ENCODE measurements around the gene PDXDC1.
"Not testable (repeated sequence)": the region's sequence is repeated elsewhere in the genome, so short reads cannot be mapped to it uniquely, and the experiment has no call there.

PDXDC1 gene

DNA sequence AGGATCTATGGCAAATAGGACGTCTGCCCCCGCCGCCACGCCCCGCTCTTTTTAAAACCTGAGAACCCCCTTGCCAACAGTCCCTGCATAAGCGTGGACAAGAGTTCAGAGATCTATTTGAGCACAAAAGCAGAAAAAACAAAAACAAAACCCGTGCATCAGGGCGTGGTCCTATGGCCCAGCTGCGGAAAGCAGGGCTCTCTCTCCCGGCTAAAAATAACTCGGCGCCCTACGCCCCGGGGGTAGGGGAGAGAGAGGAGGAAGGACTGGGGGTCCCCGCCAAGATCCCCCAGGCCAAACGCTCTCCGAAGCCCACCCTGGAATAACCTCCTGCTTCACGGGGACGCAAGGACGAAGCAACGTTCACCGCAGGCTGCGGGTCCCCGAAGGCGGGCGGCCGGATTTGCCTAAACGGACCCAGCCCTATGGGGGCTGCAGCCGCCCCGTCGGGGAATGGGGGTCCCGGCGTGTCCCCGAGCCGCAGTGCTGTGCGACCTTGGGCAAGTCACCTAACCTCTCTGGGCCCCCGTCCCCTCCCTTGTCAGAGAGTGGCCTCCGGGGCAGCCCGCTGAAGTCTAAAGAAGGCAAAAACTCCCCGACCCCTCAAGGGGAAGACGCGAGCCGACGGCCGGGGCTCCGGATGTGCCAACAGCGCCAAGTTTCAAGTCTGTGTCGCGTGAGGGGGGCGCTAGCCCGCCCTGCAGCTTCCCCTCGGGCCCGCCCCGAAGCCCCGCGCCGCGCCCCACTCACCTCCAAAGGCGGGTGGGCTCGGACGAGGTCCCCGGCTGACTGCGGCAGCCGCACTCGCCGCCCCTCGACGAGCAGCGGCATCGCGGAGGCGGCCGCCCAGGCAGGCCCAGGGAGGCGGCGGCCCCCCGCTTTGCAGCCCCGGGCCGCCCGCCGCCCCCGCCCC lies 80.6 kb downstream of the PDXDC1 start:
- DNase-seq (ENCODE audit: low read depth) = peak; percentile 42
- H3K4me3 ChIP-seq (ENCODE audit: low read depth, low read length) = peak overlapping the region; percentile 92
- TF ChIP-seq, protein P1, sequence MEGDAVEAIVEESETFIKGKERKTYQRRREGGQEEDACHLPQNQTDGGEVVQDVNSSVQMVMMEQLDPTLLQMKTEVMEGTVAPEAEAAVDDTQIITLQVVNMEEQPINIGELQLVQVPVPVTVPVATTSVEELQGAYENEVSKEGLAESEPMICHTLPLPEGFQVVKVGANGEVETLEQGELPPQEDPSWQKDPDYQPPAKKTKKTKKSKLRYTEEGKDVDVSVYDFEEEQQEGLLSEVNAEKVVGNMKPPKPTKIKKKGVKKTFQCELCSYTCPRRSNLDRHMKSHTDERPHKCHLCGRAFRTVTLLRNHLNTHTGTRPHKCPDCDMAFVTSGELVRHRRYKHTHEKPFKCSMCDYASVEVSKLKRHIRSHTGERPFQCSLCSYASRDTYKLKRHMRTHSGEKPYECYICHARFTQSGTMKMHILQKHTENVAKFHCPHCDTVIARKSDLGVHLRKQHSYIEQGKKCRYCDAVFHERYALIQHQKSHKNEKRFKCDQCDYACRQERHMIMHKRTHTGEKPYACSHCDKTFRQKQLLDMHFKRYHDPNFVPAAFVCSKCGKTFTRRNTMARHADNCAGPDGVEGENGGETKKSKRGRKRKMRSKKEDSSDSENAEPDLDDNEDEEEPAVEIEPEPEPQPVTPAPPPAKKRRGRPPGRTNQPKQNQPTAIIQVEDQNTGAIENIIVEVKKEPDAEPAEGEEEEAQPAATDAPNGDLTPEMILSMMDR (conservative IDR thresholded peaks at IDR 0.05; ENCODE audit: low read depth, low read length) = peak; percentile 21

DNA sequence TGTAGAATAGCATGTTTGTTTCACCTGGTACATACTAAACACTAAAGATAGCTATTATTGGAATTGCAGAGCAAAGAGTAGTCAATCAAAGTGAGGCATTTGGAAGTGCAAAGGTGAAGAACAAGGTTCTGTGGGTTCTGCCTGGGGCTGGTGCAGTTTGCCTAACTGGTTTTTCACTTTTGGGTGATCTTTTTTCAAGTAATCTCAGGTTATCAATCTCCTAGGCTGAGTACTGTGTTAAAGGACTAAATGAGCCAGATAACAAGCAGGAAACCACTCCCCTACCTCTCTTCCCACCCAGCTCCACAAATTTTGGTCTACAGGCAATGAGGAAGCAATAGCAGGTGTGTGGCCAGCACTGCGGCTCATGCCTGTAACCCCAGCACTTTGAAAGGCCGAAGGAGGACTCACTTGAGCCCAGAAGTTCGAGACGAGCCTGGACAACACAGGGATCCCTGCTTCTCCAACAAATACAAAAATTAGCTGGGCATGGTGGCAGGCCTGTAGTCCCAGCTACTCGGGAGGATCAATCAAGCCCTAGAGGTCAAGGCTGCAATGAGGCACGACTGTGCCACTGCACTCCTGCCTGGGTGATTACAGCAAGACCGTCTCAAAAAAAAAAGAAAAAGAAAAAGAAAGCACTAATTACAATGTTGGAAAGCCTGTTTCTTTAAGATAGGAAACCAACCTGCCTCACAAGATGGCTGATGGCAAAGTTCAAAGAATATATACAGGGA lies 83.0 kb downstream of the PDXDC1 start:
- TF ChIP-seq, protein P1 (conservative IDR thresholded peaks at IDR 0.05; ENCODE audit: low read depth, low read length) = no peak
- no peak overlapping the region for H3K4me3 ChIP-seq (ENCODE audit: low read depth, low read length)
- no peak for DNase-seq (ENCODE audit: low read depth)

DNA sequence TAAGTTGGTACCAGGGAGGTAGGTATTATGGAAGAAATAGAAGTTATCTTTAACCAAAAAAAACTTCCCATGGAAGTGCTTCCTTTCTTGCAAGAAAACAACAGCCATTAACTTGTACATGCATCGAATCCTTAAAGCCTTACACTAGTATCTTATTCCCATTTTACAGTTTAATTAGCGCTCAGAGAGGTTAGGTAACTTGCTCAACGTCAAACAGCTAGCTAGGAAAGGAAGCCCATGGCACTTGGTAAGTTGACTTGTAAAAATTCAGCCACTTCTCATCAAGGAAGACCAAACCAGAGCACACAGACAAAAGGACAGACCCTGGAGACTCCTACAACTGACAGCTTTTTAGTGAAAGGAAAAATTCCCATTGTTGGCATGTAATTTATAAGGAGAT lies 84.5 kb downstream of the PDXDC1 start:
- no peak for DNase-seq (ENCODE audit: low read depth)
- TF ChIP-seq, protein P1 (conservative IDR thresholded peaks at IDR 0.05; ENCODE audit: low read depth, low read length) = no peak
- H3K4me3 ChIP-seq (ENCODE audit: low read depth, low read length) = no peak overlapping the region

DNA sequence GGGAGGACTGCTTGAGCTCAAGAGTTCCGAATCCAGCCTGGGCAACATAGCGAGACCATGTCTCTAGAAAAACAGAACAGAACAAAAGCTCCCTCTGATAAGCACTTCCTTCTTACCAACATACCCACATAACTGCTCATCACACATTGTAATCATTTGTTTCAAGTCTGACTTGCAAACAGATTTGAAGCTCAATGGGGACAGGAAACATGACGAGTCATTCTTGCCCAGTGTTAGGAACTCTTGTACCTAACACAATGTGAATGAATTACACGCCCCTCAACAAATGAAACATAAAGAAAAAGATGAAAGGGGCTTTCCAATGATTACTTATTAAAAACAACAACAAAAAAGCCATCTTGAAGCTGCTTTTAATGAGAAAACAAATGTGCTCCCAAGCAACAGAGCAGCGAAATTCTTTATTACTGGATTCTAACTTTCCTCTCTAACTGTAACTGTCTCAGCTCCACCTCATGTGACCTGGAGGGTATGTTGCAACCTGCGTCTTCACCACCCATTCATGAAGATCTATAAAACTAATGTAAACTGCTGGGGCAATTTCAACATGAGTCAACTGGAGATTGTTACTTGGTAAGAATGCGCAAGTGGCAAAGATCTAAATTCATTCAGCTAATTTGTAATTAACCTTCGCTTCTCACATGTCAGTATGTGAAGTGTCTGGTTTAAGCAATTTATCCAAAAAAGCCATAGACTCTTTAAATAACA lies 87.4 kb downstream of the PDXDC1 start:
- H3K4me3 ChIP-seq (ENCODE audit: low read depth, low read length) = not testable (repeated sequence)
- peak; percentile 26 for DNase-seq (ENCODE audit: low read depth)

DNA sequence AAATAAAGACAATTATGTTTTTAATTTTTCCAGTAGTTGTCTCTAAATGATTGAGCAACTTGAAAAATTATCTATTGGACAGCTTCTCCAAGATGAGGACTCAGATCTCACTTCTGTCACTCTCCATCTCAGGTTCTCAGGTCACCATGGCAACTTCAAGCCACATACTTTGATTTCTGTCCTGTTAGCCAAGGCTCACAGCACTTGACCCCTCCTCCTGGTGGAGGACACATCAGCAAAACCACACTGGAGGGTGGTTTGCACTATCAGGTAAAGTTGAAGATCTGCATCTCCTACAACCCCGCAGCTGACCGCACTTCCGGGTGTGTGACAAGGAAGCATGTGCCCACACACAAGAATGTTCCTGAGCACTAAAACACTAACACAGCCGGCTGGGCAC lies 91.1 kb downstream of the PDXDC1 start:
- DNase-seq (ENCODE audit: low read depth); H3K4me3 ChIP-seq (ENCODE audit: low read depth, low read length): not testable (repeated sequence)

DNA sequence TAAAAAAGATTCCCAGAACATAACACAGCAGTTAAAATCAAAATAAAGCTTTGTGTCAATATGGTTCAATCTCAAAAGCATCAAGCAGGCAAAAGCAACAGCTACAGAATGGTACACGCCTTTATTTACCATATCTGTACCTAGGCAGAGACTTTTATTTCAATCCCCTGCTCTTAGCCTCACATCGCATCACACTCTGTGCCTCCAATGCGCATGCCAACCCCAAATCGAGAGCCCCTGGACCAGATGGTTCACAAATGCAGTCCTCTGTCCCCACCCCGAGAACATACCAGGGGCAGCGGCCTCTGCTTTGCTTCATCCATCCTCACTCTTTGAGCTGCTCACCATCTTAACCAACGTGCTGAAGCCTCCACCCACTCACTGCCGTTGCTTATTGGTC lies 91.9 kb downstream of the PDXDC1 start:
- DNase-seq (ENCODE audit: low read depth); H3K4me3 ChIP-seq (ENCODE audit: low read depth, low read length): not testable (repeated sequence)

DNA sequence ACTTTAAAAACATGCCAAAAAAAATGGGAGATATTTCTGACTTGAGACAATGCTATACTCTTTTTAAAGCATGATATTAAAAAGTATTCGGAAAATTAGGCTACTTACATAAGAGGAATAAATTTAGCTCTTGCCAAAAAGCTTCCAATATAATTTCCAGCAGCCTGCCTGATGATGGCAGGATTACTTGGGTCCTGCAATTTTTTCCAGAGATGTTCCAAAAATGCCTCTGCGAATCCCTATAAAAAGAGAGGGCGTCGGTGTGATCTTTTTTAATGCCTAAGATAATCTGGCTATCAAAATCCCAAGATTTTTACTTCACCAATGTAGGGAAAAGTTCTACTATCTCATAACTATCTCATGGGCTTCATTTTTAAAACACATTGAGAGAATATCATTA lies 96.2 kb downstream of the PDXDC1 start:
- not testable (repeated sequence) for DNase-seq (ENCODE audit: low read depth)

DNA sequence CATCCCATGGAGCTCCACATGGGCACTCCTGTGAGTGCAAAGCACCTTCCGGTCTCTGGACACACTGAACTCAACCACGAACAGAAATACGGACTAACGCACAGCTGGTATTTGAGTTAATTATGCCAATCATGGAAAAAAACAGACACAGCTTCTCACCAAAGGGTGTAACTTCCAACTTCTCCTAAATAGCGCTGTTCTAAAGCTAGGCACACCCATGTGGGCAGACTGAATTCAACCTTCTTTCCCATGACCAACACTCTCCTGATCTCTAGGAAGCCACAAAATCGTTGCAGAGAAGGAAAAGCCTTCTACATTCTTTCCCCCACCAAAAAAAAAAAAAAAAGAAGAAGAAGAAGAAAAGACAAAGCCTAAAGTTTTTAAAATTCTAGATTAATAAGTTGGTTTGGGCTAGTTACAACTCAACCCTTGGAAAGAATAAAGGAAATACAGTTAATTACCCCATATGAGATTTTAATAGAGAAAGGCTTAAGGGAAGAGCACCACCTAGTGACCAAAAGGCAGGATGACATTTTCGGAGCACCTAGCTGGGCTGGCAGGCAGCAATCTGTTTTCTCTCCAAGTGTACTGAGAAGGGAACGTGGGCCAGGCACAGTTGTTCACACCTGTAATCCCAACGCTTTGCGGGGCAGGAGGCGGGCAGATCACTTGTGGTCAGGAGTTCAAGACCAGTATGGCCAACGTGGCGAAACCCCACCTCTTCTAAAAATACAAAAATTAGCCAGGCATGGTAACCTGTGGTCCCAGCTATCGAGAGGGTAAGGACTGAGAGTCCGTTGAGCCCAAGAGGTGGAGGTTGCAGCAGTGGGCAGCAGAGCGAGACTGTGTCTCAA lies 97.3 kb downstream of the PDXDC1 start:
- H3K4me3 ChIP-seq (ENCODE audit: low read depth, low read length); DNase-seq (ENCODE audit: low read depth): not testable (repeated sequence)
- TF ChIP-seq, protein P1 (conservative IDR thresholded peaks at IDR 0.05; ENCODE audit: low read depth, low read length) = peak; percentile 33

More for the DNA sequence above, 96.2 kb downstream of the PDXDC1 start:
- not testable (repeated sequence) for H3K4me3 ChIP-seq (ENCODE audit: low read depth, low read length)
